GM12878 (cell line): Measurements from ENCODE around the gene IER2. TPM values are rescaled to one million over a fixed set of nuclear protein-coding genes. Genes with fewer than 3 reads are reported as not detected.
A peak's percentile ranks its signal among the peaks of the same experiment; 100 is the strongest.
"Not testable (repeated sequence)": the region's sequence is repeated elsewhere in the genome, so short reads cannot be mapped to it uniquely, and the experiment has no call there.

Experiments
- ATAC-seq: fragments of 200-7000 bp; cut with Tn5 transposase; 3 replicates; pipeline ENCODE4 v1.9.1; 2020; ENCODE audit warnings: mild to moderate bottlenecking, moderate library complexity
- BruUV-seq: library from RNA; stranded (reverse); fragments of 400-500 nt; replicated peaks from 2 replicates; lab custom pipeline; 2021; lab: Mats Ljungman, UMichigan
- CTCF ChIA-PET: fragments of 300-600 bp; sonication (Branson Sonifier 250); formaldehyde crosslinking; extraction: SDS; loops from one replicate; lab custom pipeline; 2021; ENCODE audit warnings: inconsistent platforms; lab: Yijun Ruan, JAX
- POLR2A ChIA-PET: fragments of 350-600 bp; formaldehyde crosslinking; extraction: SDS; loops from one replicate; lab custom pipeline; 2021; ENCODE audit warnings: inconsistent platforms; lab: Charles Lee
- RAD21 ChIA-PET: fragments of 300-600 bp; sonication (Branson Sonifier 250); formaldehyde crosslinking; loops from one replicate; lab custom pipeline; 2023; ENCODE audit warnings: antibody characterized with exemption; ENCODE audit not compliant: unreplicated experiment; lab: Charles Lee
- SMC1A ChIA-PET: fragments of 300-600 bp; sonication (Branson Sonifier 250); formaldehyde crosslinking; loops from one replicate; lab custom pipeline; 2023; ENCODE audit not compliant: unreplicated experiment, uncharacterized antibody; lab: Charles Lee
- DNase-seq: peaks from one replicate; pipeline ENCODE4 v3.0.0-alpha.2; 2011; ENCODE audit warnings: low read depth, low spot score
- FAIRE-seq: peaks from 3 replicates; lab custom pipeline; 2011; peaks lifted over from hg19 to GRCh38; lab: Jason Lieb, UNC
- H2AFZ ChIP-seq: 2 replicates; pipeline ENCODE4 v1.6.0; 2011; ENCODE audit warnings: low read depth, low read length, control low read depth; ENCODE audit not compliant: control insufficient read depth
- H3K27ac ChIP-seq: 2 replicates; pipeline ENCODE4 v1.5.1; 2011; ENCODE audit warnings: control low read depth; ENCODE audit not compliant: control insufficient read depth, insufficient read depth
- H3K27me3 ChIP-seq, 2 experiments: replicated peaks in 1 of 2; 2 replicates each; pipeline versions ENCODE4 v1.6.0 to v1.6.1; 2011; ENCODE audit warnings: low read length in 1 of 2; ENCODE audit not compliant: control insufficient read depth in 2 of 2, insufficient read depth in 2 of 2
- H3K36me3 ChIP-seq, 2 experiments: 2 replicates each; pipeline ENCODE4 v1.5.1; 2011; ENCODE audit warnings: low read length in 1 of 2; ENCODE audit not compliant: control insufficient read depth in 2 of 2, insufficient read depth in 2 of 2
- H3K4me1 ChIP-seq: 2 replicates; pipeline ENCODE4 v1.6.1; 2011; ENCODE audit warnings: mild to moderate bottlenecking, low read length, moderate library complexity, mixed read lengths; ENCODE audit not compliant: control insufficient read depth, insufficient read depth
- H3K4me2 ChIP-seq: 2 replicates; pipeline ENCODE4 v1.6.0; 2011; ENCODE audit warnings: control low read depth; ENCODE audit not compliant: control insufficient read depth, insufficient read depth
- H3K4me3 ChIP-seq: fragments of 200-600 bp; sonication (generic); 2 replicates; pipeline ENCODE4 v1.5.1; 2016
- H3K79me2 ChIP-seq: 2 replicates; pipeline ENCODE4 v1.6.0; 2011; ENCODE audit warnings: low read length; ENCODE audit not compliant: control insufficient read depth, insufficient read depth
- H3K9ac ChIP-seq: 2 replicates; pipeline ENCODE4 v1.8.0; 2011; ENCODE audit warnings: low read length, control low read depth, mixed read lengths; ENCODE audit not compliant: control insufficient read depth, insufficient read depth
- H3K9me3 ChIP-seq: replicated peaks from 3 replicates; pipeline ENCODE4 v1.5.1; 2011; ENCODE audit warnings: mild to moderate bottlenecking, low read length; ENCODE audit not compliant: control insufficient read depth, insufficient read depth
- H4K20me1 ChIP-seq: 2 replicates; pipeline ENCODE4 v1.6.0; 2011; ENCODE audit not compliant: control insufficient read depth, insufficient read depth
- NFYB ChIP-seq: IDR thresholded peaks from 2 replicates; pipeline ENCODE4 v1.6.1; 2011; ENCODE audit warnings: low read depth, mild to moderate bottlenecking, low read length, improper control_type of control experiment, moderate library complexity; ENCODE audit not compliant: insufficient read depth
- whole genome bisulfite sequencing: methylation state at CpG from one replicate; pipeline ENCODE4 v1.1.6; 2016; ENCODE audit warnings: low lambda C conversion rate; ENCODE audit not compliant: insufficient replicate concordance, insufficient coverage; ENCODE audit errors: missing lambda C conversion rate; 5-methylcytosine and 5-hydroxymethylcytosine counted together
- in situ Hi-C: fragments of 300-500 bp; cut with MboI; formaldehyde crosslinking; loops from 9 replicates; pipeline ENCODE4 v1.14.3; 2018; ENCODE audit warnings: mixed read lengths
- intact Hi-C: fragments of 100-400 bp; cut with micrococcal nuclease; formaldehyde crosslinking; loops from one replicate; pipeline ENCODE4 v1.14.2; 2022; ENCODE audit not compliant: unreplicated experiment
- polyA plus RNA-seq, 11 experiments: library from polyadenylated mRNA; depleted of rRNA in 4 of 11; unstranded in 6 of 11; stranded (reverse) in 5 of 11; fragments of >200 nt; fragmentation: Nextera tagmentation in 4 of 11; fragmentation: Illumina TruSeq in 1 of 11; extraction: Ambion mirVana in 4 of 11; extraction: Trizol in 1 of 11; gene quantifications; 1 replicate in 1 of 11; 2 replicates in 10 of 11; pipeline versions ENCODE4 v1.2.1 to v1.2.3, GENCODE V29; 2011 to 2016; ENCODE audit warnings: inconsistent platforms in 2 of 11, missing spikeins in 2 of 11, low read depth in 1 of 11
- total RNA-seq, 4 experiments: library from RNA; depleted of rRNA in 3 of 4; stranded (reverse); fragments of >200 nt in 3 of 4; fragmentation: Illumina TruSeq in 1 of 4; extraction: Trizol in 1 of 4; gene quantifications; 2 replicates each; pipeline versions ENCODE4 v1.2.1 to v1.2.3, GENCODE V29; 2013 to 2021

IER2 gene
- total and polyA plus RNA-seq, 10 of the 15 experiments (the other 5 are each of a cell fraction or from before 2014, with no cell fraction given) = 2.8 to 94.5 (median 24.9) TPM

GRCh38 chr19:13185763-13186657 is 35.8 kb downstream of the IER2 start:
- H3K9me3 ChIP-seq, ATAC-seq, H3K9ac ChIP-seq, POLR2A ChIA-PET, H2AFZ ChIP-seq, H4K20me1 ChIP-seq, DNase-seq, H3K79me2 ChIP-seq, FAIRE-seq, H3K36me3 ChIP-seq, H3K4me2 ChIP-seq, in situ Hi-C loops: not testable (repeated sequence)
- peaks cover 15% of the 10 kb centered on the region for H3K4me1 ChIP-seq
- SMC1A ChIA-PET = interaction anchor here (0.6 to 1.1 kb wide), 2 partner anchors 9 to 63 kb away, joined by 3 read pairs; no protein-coding TSS in a partner anchor
- CTCF ChIA-PET = interaction anchor here (0.7 to 1.0 kb wide), 2 partner anchors 9 to 243 kb away, joined by 4 read pairs; no protein-coding TSS in a partner anchor
- RAD21 ChIA-PET = interaction anchor here (1.2 kb wide), 1 partner anchor 31 kb away, joined by 3 read pairs; no protein-coding TSS in a partner anchor
- peak; percentile 54; the same call in 1 of the 2 replicates for TF ChIP-seq NFYB
- TF ChIP-seq, all 136 proteins: peak for 1; not testable (repeated sequence) for 135
- H3K4me3 ChIP-seq, intact Hi-C loops, BruUV-seq, H3K27ac ChIP-seq, H3K27me3 ChIP-seq: not testable (repeated sequence)
- WGBS = 89% methylated on average over 22 of the region's 22 CpGs

GRCh38 chr19:13186688-13187087 is 36.5 kb downstream of the IER2 start:
- in situ Hi-C loops, DNase-seq, BruUV-seq, H3K36me3 ChIP-seq, POLR2A ChIA-PET, H3K27ac ChIP-seq, H3K9me3 ChIP-seq, intact Hi-C loops, H3K79me2 ChIP-seq, FAIRE-seq, H3K27me3 ChIP-seq, H3K4me2 ChIP-seq, H4K20me1 ChIP-seq, ATAC-seq, H3K9ac ChIP-seq, H3K4me3 ChIP-seq, H2AFZ ChIP-seq: not testable (repeated sequence)
- SMC1A ChIA-PET = interaction anchor here (0.6 kb wide), 1 partner anchor 64 kb away, joined by 3 read pairs; no protein-coding TSS in a partner anchor
- WGBS = 97% methylated on average over 19 of the region's 38 CpGs
- peaks cover 11% of the 10 kb centered on the region for H3K4me1 ChIP-seq
- CTCF ChIA-PET = interaction anchor here (1.0 kb wide), 1 partner anchor 242 kb away, joined by 4 read pairs; no protein-coding TSS in a partner anchor
- RAD21 ChIA-PET = interaction anchor here (1.2 kb wide), 1 partner anchor 31 kb away, joined by 3 read pairs; no protein-coding TSS in a partner anchor
